Erythroblast (primary cell): ENCODE results near the gene BPIFB6.

ENCODE experiments used
- GATA1 ChIP-seq: IDR thresholded peaks from 2 replicates; pipeline ENCODE4 v1.6.1; 2011; ENCODE audit warnings: low read depth, mild to moderate bottlenecking, control low read depth, low read length, moderate library complexity
- POLR2A ChIP-seq: IDR thresholded peaks from 2 replicates; pipeline ENCODE4 v1.6.1; 2011; ENCODE audit warnings: mild to moderate bottlenecking, low read length

DNA sequence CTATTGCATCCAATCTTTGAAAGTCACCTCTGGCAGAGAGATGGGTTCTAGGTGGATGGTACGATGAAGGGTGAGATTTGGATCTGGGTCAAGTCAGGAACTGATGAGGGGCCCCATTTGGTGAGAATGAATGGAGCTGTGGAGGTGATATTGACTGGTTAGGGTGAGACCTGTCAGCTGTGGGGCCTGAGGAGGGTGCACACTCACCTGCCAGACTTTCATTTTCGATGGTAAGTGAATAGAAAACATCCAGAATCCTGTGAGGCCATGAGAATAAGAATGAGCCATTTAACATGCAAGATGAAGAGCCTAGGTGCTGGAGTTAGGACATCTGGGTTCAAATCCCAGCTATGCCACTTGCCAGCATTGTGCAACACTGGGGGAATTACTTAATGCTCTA is 34.0 kb upstream of the BPIFB6 start:
- TF ChIP-seq POLR2A (no peak), GATA1 (no peak)
